Pancreas (tissue), 10 donors: ENCODE data around the gene METTL25. TPM values are rescaled to one million over a fixed set of nuclear protein-coding genes. Genes with fewer than 3 reads are reported as not detected.

ENCODE experiments used
- ATAC-seq, 4 donors: fragments of 200-7000 bp; cut with Tn5 transposase; one replicate each; pipeline versions ENCODE4 v1.8.0 to v1.9.1; 2020; ENCODE audit warnings: mild to moderate bottlenecking in 4 of 4, moderate library complexity in 4 of 4
- DNase-seq, 6 donors: peaks; one replicate each; pipeline ENCODE4 v3.0.0-alpha.2; 2020
- FAIRE-seq: peaks from 2 replicates; lab custom pipeline; 2012; peaks lifted over from hg19 to GRCh38; lab: Jason Lieb, UNC
- H3K27ac ChIP-seq, 4 donors: fragments of 200-600 bp; sonication (generic); 1 replicate in 3 of 4; 2 replicates in 1 of 4; pipeline versions ENCODE4 v1.5.0 to v1.8.0; 2020
- H3K27me3 ChIP-seq, 4 donors: fragments of 200-600 bp; one replicate each; pipeline ENCODE4 v1.8.0; 2021
- H3K36me3 ChIP-seq, 3 donors: fragments of 200-600 bp; sonication (generic) in 1 of 3; one replicate each; pipeline versions ENCODE4 v1.5.0 to v1.8.0; 2020 to 2021
- H3K4me1 ChIP-seq, 3 donors: fragments of 200-600 bp; one replicate each; pipeline ENCODE4 v1.8.0; 2021
- H3K4me3 ChIP-seq, 4 donors: fragments of 200-600 bp; sonication (generic) in 2 of 4; one replicate each; pipeline versions ENCODE4 v1.5.0 to v1.8.0; 2020 to 2021
- H3K9me3 ChIP-seq, 4 donors: fragments of 200-600 bp; one replicate each; pipeline ENCODE4 v1.8.0; 2021
- CTCF ChIP-seq, 4 donors: fragments of 200-600 bp; sonication (generic) in 3 of 4; IDR thresholded peaks; one replicate each; pipeline versions ENCODE4 v1.5.0 to v1.8.0; 2021; ENCODE audit warnings: antibody characterized with exemption in 4 of 4
- WGBS, 2 donors: extraction: QIAGEN DNeasy Blood & Tissue Kit; methylation state at CpG; one replicate each; pipeline ENCODE4 v1.1.7; 2013; 5-methylcytosine and 5-hydroxymethylcytosine counted together
- intact Hi-C, 3 donors: fragments of 100-400 bp; cut with DNase I; formaldehyde crosslinking; loops; one replicate each; pipeline versions ENCODE4 v1.11.1 to v1.14.2; 2022
- polyA plus RNA-seq, 2 donors: library from polyadenylated mRNA; stranded (reverse); fragments of 200-250 nt; gene quantifications; one replicate each; pipeline ENCODE4 v1.2.3, GENCODE V29; 2013
- total RNA-seq, 6 donors: library from RNA; stranded (reverse); fragmentation: NEBNext Ultra II Directional in 4 of 6; extraction: Animal tissue kit (Norgen Biotek cat#: 25700) in 4 of 6; gene quantifications; one replicate each; pipeline versions ENCODE4 v1.2.1 to v1.2.4, GENCODE V29; 2021 to 2023
- donor health status: healthy with polysubstance abuse.
- donor health status: DM: no; HTN: no; CAD: no; lungs with moderate emphysema.
- donor health status: DM: no; HTN: no; CAD: no.
- donor health status: control.
- donor health status: control.
- donor health status: Bipolar disorder and iron deficiency.
- donor health status: DM: yes; HTN: yes; CAD: no.
- donor health status: DM: no; HTN: no; CAD: no.
- donor health status: DM: no; HTN: no; CAD: no.
- donor health status: DM: yes; HTN: yes; CAD: no.

Gene METTL25
- total and polyA plus RNA-seq, 8 donors: 3.5 to 9.5 (median 6.1) TPM

GRCh38 chr12:82522762-82523161, 164.4 kb downstream of the METTL25 start:
- peak; percentile 83 to 91 (median 87) for ATAC-seq
- Histone ChIP-seq H3K4me1 (peaks cover 12 to 22% (median 19%) of the 10 kb centered on the region in 3 donors), H3K36me3 (no peaks in the 10 kb centered on the region), H3K9me3 (no peaks in the 10 kb centered on the region), H3K4me3 (no peak overlapping the region), H3K27ac (peak overlapping the region in 2 of 4 donors; percentile 57 to 61), H3K27me3 (no peaks in the 10 kb centered on the region)
- no peak for TF ChIP-seq CTCF (IDR thresholded peaks at IDR 0.05)
- DNase-seq: peak in 4 of 6 donors; percentile 25 to 71 (median 58)
- FAIRE-seq: no peak
- intact Hi-C loops: no loop called here

DNA sequence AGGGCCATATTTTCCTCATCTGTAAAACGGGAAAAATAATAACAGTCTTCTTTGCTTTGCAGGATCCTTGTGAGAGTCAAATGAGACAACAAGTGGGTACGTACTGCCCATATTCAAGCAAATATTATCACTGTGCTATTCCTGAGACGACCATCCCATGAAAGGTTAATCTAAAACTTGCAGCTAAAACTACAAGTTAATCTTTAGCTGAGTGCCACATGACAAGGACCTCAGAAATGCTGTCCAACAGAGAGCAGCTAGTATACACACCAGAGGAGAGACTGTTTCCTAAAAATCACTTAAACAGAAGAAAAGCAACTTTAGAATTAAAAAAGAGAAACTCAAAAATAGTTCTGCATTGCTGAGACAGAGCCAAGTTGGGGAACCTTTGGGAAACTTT, 165.7 kb downstream of the METTL25 start:
- intact Hi-C loops: no loop called here
- no peaks in the 10 kb centered on the region for H3K36me3 ChIP-seq
- no peaks in the 10 kb centered on the region for H3K27me3 ChIP-seq
- no peak for TF ChIP-seq CTCF (IDR thresholded peaks at IDR 0.05)
- H3K27ac ChIP-seq: peak overlapping the region in 3 of 4 donors; percentile 16 to 61 (median 57)
- H3K4me1 ChIP-seq: peaks cover 12 to 22% (median 19%) of the 10 kb centered on the region in 3 donors
- H3K4me3 ChIP-seq: no peak overlapping the region
- peak in 1 of 6 donors; percentile 19 for DNase-seq
- ATAC-seq: peak; percentile 68 to 81 (median 78)
- no peaks in the 10 kb centered on the region for H3K9me3 ChIP-seq
- WGBS, 2 donors: 7 to 11% methylated on average over 3 of the region's 3 CpGs
- no peak for FAIRE-seq

DNA sequence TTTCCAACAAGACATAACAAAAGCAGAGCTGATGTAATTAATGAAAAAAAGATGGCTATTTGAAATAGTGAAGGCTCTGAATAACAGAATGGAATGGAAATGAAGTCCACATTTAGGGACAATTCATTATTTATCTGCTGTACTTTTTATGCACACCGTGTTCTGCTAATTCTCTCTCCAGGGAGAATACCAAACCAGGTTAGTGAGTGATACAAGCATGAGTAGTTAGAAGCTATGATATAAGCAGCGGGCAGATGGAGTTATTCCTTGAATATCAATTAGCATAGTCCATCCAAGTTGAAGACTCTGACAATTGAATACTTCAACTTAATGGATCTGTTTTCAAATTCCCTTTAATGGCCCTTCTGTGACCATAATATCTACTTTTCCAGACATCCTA, 166.3 kb downstream of the METTL25 start:
- H3K4me3 ChIP-seq: no peak overlapping the region
- H3K27ac ChIP-seq: peak overlapping the region in 3 of 4 donors; percentile 16 to 61 (median 57)
- H3K36me3 ChIP-seq: no peaks in the 10 kb centered on the region
- FAIRE-seq (no peak), ATAC-seq (no peak), DNase-seq (no peak)
- H3K9me3 ChIP-seq: no peaks in the 10 kb centered on the region
- peaks cover 12 to 22% (median 19%) of the 10 kb centered on the region in 3 donors for H3K4me1 ChIP-seq
- TF ChIP-seq CTCF (IDR thresholded peaks at IDR 0.05): no peak
- 24 to 42% methylated on average over 2 of the region's 2 CpGs for WGBS, 2 donors
- intact Hi-C loops: no loop called here
- no peaks in the 10 kb centered on the region for H3K27me3 ChIP-seq

GRCh38 chr12:82525616-82526015, 167.3 kb downstream of the METTL25 start:
- Histone ChIP-seq H3K4me1 (peaks cover 12 to 22% (median 19%) of the 10 kb centered on the region in 3 donors), H3K36me3 (no peaks in the 10 kb centered on the region), H3K9me3 (no peaks in the 10 kb centered on the region), H3K4me3 (no peak overlapping the region), H3K27ac (no peak overlapping the region), H3K27me3 (no peaks in the 10 kb centered on the region)
- WGBS, 2 donors: 90 to 91% methylated on average over 2 of the region's 2 CpGs
- DNase-seq (no peak), FAIRE-seq (no peak), ATAC-seq (no peak)
- intact Hi-C loops: no loop called here
- TF ChIP-seq CTCF (IDR thresholded peaks at IDR 0.05): no peak

- TF ChIP-seq CTCF (IDR thresholded peaks at IDR 0.05): peak; percentile 24 to 85 (median 76)
- ATAC-seq (peak in 3 of 4 donors; percentile 47 to 61 (median 57)), DNase-seq (peak in 3 of 6 donors; percentile 35 to 54 (median 40)), FAIRE-seq (peak; percentile 90)
- intact Hi-C loops: no loop called here
- H3K4me1 ChIP-seq: peaks cover 12 to 19% (median 19%) of the 10 kb centered on the region in 3 donors
- H3K27ac ChIP-seq: no peak overlapping the region
- 3 to 7% methylated on average over 5 of the region's 5 CpGs for WGBS, 2 donors
- H3K27me3 ChIP-seq: no peaks in the 10 kb centered on the region
- H3K36me3 ChIP-seq: no peaks in the 10 kb centered on the region
- H3K9me3 ChIP-seq: no peaks in the 10 kb centered on the region
- H3K4me3 ChIP-seq: no peak overlapping the region
Observed at GRCh38 chr12:82527165-82527780, 168.9 kb downstream of the METTL25 start.
